ENCODE measurements around the gene EPS8L3. TPM values are rescaled to one million over a fixed set of nuclear protein-coding genes. Genes with fewer than 3 reads are reported as not detected.

Gene EPS8L3
- total RNA-seq, 1 experiment from 2014 or later = not detected

DNA sequence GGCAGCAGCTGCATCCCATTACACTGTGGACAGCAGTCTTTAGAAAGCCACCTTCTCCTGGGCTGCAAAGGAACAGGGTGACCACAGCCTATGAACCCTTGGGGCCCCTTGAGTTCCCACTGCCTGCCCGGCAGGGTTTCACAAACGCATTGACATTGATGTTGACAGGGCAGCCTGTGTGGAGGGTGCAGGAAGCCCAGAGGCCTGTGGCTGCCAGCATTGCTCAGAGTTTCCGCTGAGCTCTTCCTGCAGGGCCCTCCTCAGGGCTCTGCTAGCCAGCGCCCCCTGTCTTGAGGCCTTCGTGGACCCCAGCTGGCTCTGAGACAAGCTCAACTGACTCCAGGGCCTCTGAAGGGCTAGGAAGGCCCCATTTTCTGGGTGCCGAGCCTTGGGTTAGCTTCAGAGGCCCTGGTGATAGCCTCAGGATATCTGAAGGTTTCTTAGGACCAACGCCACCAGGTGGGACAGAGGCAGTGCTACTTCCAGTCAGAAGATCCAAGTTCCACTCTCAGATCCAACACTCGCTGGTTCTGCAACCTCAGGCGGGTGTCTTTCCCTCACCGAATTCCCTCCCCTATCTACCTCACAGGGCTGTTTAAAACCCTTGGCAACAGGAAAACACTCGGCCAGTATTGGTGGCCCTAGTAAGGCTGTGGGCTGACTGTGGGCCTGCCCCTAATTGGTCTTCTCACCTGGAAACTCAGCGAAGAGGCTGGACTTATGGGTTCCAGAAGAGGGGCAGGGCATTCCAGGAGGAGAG is 27.2 kb upstream of the EPS8L3 start:
- Histone ChIP-seq H3K9ac (ENCODE audit: low read length) (no peak overlapping the region), H3K27me3 (ENCODE audit: low read length) (no peaks in the 10 kb centered on the region), H3K9me2 (replicated peaks; ENCODE audit: insufficient read depth, low read length) (no peaks in the 10 kb centered on the region), H3K36me3 (ENCODE audit: insufficient read depth, low read length) (no peaks in the 10 kb centered on the region), H3K4me2 (ENCODE audit: low read depth, low read length, poor library complexity, severe bottlenecking) (no peak overlapping the region), H2AFZ (ENCODE audit: low read length) (no peak overlapping the region), H3K9me3 (ENCODE audit: low read length) (no peaks in the 10 kb centered on the region), H3K27ac (ENCODE audit: low read length) (no peak overlapping the region), H3K79me2 (ENCODE audit: low read length) (no peaks in the 10 kb centered on the region), H3K4me1 (ENCODE audit: low read length) (no peaks in the 10 kb centered on the region), H3K4me3 (ENCODE audit: low read length) (no peak overlapping the region), H4K20me1 (ENCODE audit: insufficient read depth, low read depth, low read length) (no peaks in the 10 kb centered on the region; the same call in 1 of the 2 replicates)
- DNase-seq = peak; percentile 71

GRCh38 chr1:109790329-109790728 is 26.6 kb upstream of the EPS8L3 start:
- Histone ChIP-seq H3K4me3 (ENCODE audit: low read length) (no peak overlapping the region), H2AFZ (ENCODE audit: low read length) (no peak overlapping the region), H3K4me1 (ENCODE audit: low read length) (no peaks in the 10 kb centered on the region), H3K9ac (ENCODE audit: low read length) (no peak overlapping the region), H4K20me1 (ENCODE audit: insufficient read depth, low read depth, low read length) (no peaks in the 10 kb centered on the region; the same call in 1 of the 2 replicates), H3K27me3 (ENCODE audit: low read length) (no peaks in the 10 kb centered on the region), H3K36me3 (ENCODE audit: insufficient read depth, low read length) (no peaks in the 10 kb centered on the region), H3K27ac (ENCODE audit: low read length) (no peak overlapping the region), H3K9me3 (ENCODE audit: low read length) (no peaks in the 10 kb centered on the region), H3K9me2 (replicated peaks; ENCODE audit: insufficient read depth, low read length) (no peaks in the 10 kb centered on the region), H3K79me2 (ENCODE audit: low read length) (no peaks in the 10 kb centered on the region), H3K4me2 (ENCODE audit: low read depth, low read length, poor library complexity, severe bottlenecking) (no peak overlapping the region)
- no peak for DNase-seq

DNA sequence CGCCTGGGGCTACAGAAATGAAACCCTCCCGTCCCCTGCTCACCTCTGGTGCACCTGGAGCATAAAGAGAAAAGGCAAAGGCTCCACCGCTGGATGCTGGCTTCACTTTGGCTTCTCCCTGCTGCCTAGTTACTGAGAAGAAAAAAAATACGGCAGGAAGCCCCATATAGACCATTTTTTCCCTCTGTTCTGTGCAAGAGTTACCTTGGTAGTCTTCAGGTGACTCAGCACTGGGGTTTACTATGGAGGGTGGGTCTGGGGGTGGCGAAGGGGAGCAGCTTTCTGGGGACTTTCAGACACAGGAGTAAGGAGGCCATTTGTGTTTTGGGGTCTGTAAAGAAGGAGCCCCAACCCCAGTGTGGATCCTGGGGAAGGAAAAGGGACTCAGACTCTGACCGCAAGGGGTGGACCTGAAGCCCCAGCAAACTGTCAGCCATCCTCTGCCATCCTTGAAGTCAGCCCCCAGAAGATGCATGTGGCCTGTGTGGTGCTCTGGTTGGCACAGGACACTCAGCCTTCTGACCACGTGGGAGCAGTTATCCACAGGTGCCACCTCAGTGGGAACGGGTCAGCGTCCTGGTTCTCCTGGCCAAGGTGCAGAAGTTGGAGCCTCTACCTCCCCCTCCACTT is 25.9 kb upstream of the EPS8L3 start:
- DNase-seq = no peak
- no peak overlapping the region for H3K27ac ChIP-seq (ENCODE audit: low read length)

DNA sequence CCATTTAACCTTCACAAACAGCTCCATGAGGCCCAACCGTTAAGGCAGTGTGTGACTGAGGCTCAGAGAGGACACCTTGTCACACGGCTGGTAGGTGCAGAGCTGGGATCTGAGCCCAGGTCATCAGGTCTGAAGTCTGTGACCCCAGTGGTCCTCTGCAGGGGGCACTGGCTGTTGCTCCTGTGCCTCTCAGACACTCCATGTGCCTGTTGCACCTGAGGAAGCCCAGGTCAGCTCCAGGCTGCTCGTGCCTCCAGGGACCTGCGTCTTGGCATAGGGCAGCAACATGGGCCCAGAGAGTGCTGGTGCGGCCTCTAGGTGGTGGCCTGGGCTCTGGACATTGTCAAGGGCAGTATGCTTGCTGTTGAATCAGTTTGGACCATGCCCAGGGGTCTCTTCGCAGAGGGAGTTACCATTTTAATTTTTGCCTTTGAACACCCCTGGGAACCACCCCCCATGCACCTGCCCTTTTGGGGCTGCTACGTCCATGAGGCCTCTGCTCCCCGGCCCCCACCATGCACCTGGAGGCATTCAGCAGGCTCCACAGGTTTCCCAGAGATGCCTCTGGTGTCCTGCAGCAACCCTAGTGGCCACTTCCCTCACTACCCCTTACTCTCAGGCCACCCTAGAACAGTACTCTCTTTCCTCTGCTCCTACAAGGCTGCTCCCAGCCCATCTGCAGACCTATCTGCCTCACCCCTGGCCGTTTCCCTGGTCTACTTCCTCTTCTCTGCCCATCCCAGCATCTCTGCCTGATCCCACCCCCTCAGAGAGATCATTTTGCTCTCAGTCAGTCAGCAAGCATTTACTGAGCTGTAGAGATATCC is 25.2 kb upstream of the EPS8L3 start:
- H4K20me1 ChIP-seq (ENCODE audit: insufficient read depth, low read depth, low read length) = no peaks in the 10 kb centered on the region; the same call in 1 of the 2 replicates
- H2AFZ ChIP-seq (ENCODE audit: low read length) = no peak overlapping the region
- no peak for DNase-seq
- H3K79me2 ChIP-seq (ENCODE audit: low read length) = no peaks in the 10 kb centered on the region
- no peak overlapping the region for H3K4me3 ChIP-seq (ENCODE audit: low read length)
- no peaks in the 10 kb centered on the region for H3K36me3 ChIP-seq (ENCODE audit: insufficient read depth, low read length)
- no peaks in the 10 kb centered on the region for H3K9me2 ChIP-seq (replicated peaks; ENCODE audit: insufficient read depth, low read length)
- H3K27me3 ChIP-seq (ENCODE audit: low read length) = no peaks in the 10 kb centered on the region
- H3K27ac ChIP-seq (ENCODE audit: low read length) = no peak overlapping the region
- H3K9me3 ChIP-seq (ENCODE audit: low read length) = no peaks in the 10 kb centered on the region
- no peak overlapping the region for H3K4me2 ChIP-seq (ENCODE audit: low read depth, low read length, poor library complexity, severe bottlenecking)
- H3K4me1 ChIP-seq (ENCODE audit: low read length) = no peaks in the 10 kb centered on the region
- H3K9ac ChIP-seq (ENCODE audit: low read length) = no peak overlapping the region

More for the DNA sequence above, 25.9 kb upstream of the EPS8L3 start:
- Histone ChIP-seq H3K27me3 (ENCODE audit: low read length) (no peaks in the 10 kb centered on the region), H3K9ac (ENCODE audit: low read length) (no peak overlapping the region), H3K9me3 (ENCODE audit: low read length) (no peaks in the 10 kb centered on the region), H3K9me2 (replicated peaks; ENCODE audit: insufficient read depth, low read length) (no peaks in the 10 kb centered on the region), H2AFZ (ENCODE audit: low read length) (no peak overlapping the region), H3K79me2 (ENCODE audit: low read length) (no peaks in the 10 kb centered on the region), H3K4me2 (ENCODE audit: low read depth, low read length, poor library complexity, severe bottlenecking) (no peak overlapping the region), H3K4me3 (ENCODE audit: low read length) (no peak overlapping the region), H4K20me1 (ENCODE audit: insufficient read depth, low read depth, low read length) (no peaks in the 10 kb centered on the region; the same call in 1 of the 2 replicates), H3K4me1 (ENCODE audit: low read length) (no peaks in the 10 kb centered on the region), H3K36me3 (ENCODE audit: insufficient read depth, low read length) (no peaks in the 10 kb centered on the region)

- no peak overlapping the region for H3K4me3 ChIP-seq (ENCODE audit: low read length)
- H3K9me2 ChIP-seq (replicated peaks; ENCODE audit: insufficient read depth, low read length) = no peaks in the 10 kb centered on the region
- no peaks in the 10 kb centered on the region for H3K36me3 ChIP-seq (ENCODE audit: insufficient read depth, low read length)
- DNase-seq = no peak
- H3K27me3 ChIP-seq (ENCODE audit: low read length) = no peaks in the 10 kb centered on the region
- H4K20me1 ChIP-seq (ENCODE audit: insufficient read depth, low read depth, low read length) = no peaks in the 10 kb centered on the region; the same call in 1 of the 2 replicates
- H3K9ac ChIP-seq (ENCODE audit: low read length) = no peak overlapping the region
- no peaks in the 10 kb centered on the region for H3K79me2 ChIP-seq (ENCODE audit: low read length)
- no peaks in the 10 kb centered on the region for H3K9me3 ChIP-seq (ENCODE audit: low read length)
- H3K4me1 ChIP-seq (ENCODE audit: low read length) = no peaks in the 10 kb centered on the region
- no peak overlapping the region for H3K27ac ChIP-seq (ENCODE audit: low read length)
- no peak overlapping the region for H2AFZ ChIP-seq (ENCODE audit: low read length)
- H3K4me2 ChIP-seq (ENCODE audit: low read depth, low read length, poor library complexity, severe bottlenecking) = no peak overlapping the region
Measured at GRCh38 chr1:109787845-109788601, 24.3 kb upstream of the EPS8L3 start.

- no peaks in the 10 kb centered on the region for H3K4me1 ChIP-seq (ENCODE audit: low read length)
- DNase-seq = no peak
- no peak overlapping the region for H3K27ac ChIP-seq (ENCODE audit: low read length)
- H2AFZ ChIP-seq (ENCODE audit: low read length) = no peak overlapping the region
- H4K20me1 ChIP-seq (ENCODE audit: insufficient read depth, low read depth, low read length) = no peaks in the 10 kb centered on the region; the same call in 1 of the 2 replicates
- no peaks in the 10 kb centered on the region for H3K27me3 ChIP-seq (ENCODE audit: low read length)
- no peaks in the 10 kb centered on the region for H3K36me3 ChIP-seq (ENCODE audit: insufficient read depth, low read length)
- no peaks in the 10 kb centered on the region for H3K9me3 ChIP-seq (ENCODE audit: low read length)
- H3K9ac ChIP-seq (ENCODE audit: low read length) = no peak overlapping the region
- no peak overlapping the region for H3K4me3 ChIP-seq (ENCODE audit: low read length)
- H3K79me2 ChIP-seq (ENCODE audit: low read length) = no peaks in the 10 kb centered on the region
- no peak overlapping the region for H3K4me2 ChIP-seq (ENCODE audit: low read depth, low read length, poor library complexity, severe bottlenecking)
- no peaks in the 10 kb centered on the region for H3K9me2 ChIP-seq (replicated peaks; ENCODE audit: insufficient read depth, low read length)
Measured at GRCh38 chr1:109787211-109787844, 23.6 kb upstream of the EPS8L3 start.

GRCh38 chr1:109786531-109787021 is 22.9 kb upstream of the EPS8L3 start:
- H3K4me3 ChIP-seq (ENCODE audit: low read length) = no peak overlapping the region
- no peak overlapping the region for H3K4me2 ChIP-seq (ENCODE audit: low read depth, low read length, poor library complexity, severe bottlenecking)
- no peak overlapping the region for H2AFZ ChIP-seq (ENCODE audit: low read length)
- no peak overlapping the region for H3K9ac ChIP-seq (ENCODE audit: low read length)
- no peaks in the 10 kb centered on the region for H3K9me2 ChIP-seq (replicated peaks; ENCODE audit: insufficient read depth, low read length)
- no peak overlapping the region for H3K27ac ChIP-seq (ENCODE audit: low read length)
- no peak for DNase-seq
- no peaks in the 10 kb centered on the region for H3K36me3 ChIP-seq (ENCODE audit: insufficient read depth, low read length)
- H3K9me3 ChIP-seq (ENCODE audit: low read length) = no peaks in the 10 kb centered on the region
- no peaks in the 10 kb centered on the region; the same call in 1 of the 2 replicates for H4K20me1 ChIP-seq (ENCODE audit: insufficient read depth, low read depth, low read length)
- no peaks in the 10 kb centered on the region for H3K79me2 ChIP-seq (ENCODE audit: low read length)
- H3K27me3 ChIP-seq (ENCODE audit: low read length) = no peaks in the 10 kb centered on the region
- H3K4me1 ChIP-seq (ENCODE audit: low read length) = no peaks in the 10 kb centered on the region
